Left lobe of liver (tissue), 2 donors: ENCODE measurements around the gene PRICKLE1. TPM values are rescaled to one million over a fixed set of nuclear protein-coding genes. Genes with fewer than 3 reads are reported as not detected.

Experiments
- ATAC-seq: fragments of 200-7000 bp; cut with Tn5 transposase; one replicate; pipeline ENCODE4 v1.9.1; 2020; ENCODE audit warnings: mild to moderate bottlenecking, moderate library complexity
- DNase-seq: peaks from one replicate; pipeline ENCODE4 v3.0.0-alpha.2; 2020; ENCODE audit warnings: low spot score
- total RNA-seq: library from RNA; stranded (reverse); gene quantifications from one replicate; pipeline ENCODE4 v1.2.1, GENCODE V29; 2021
- donor health status: DM: no; HTN: no; CAD: no; lungs with moderate emphysema.
- donor health status: DM: no; HTN: yes; CAD: no.

PRICKLE1 gene
- total RNA-seq, 1 donor from 2014 or later: 1.9 TPM

DNA sequence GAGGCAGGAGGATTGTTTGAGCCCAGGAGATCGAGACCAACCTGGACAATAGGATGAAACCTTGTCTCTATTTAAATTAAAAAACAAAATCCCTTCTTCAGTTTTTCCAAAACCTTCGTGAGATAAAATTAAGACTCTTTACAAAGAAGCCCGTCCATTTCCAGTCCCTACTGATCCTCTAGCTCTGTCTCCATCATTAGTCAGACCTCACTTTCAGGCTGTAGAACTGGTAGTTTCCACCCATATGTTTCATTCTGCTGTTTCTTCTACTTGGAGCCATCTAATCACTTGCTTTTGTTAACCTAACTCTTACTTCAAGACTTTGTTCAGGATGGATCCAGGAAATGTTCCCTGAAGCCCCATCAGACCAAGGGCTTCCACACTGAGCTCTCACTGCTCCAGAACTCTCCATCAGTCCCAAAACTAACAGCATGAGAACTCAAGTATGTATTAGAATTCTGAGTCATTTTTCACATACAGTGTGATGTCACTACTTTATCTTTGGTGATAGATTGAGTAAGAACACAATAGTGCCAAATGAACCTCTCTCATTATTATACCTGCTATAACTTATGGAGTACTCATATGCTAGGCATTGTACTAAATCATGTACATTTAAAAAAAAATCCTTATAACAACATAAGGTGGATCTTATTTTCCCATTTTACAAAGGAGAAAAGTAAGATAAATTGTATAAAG, 90.8 kb downstream of the PRICKLE1 start:
- DNase-seq: no peak
- ATAC-seq: no peak

GRCh38 chr12:42496886-42497285, 92.7 kb downstream of the PRICKLE1 start:
- DNase-seq (no peak), ATAC-seq (no peak)

DNA sequence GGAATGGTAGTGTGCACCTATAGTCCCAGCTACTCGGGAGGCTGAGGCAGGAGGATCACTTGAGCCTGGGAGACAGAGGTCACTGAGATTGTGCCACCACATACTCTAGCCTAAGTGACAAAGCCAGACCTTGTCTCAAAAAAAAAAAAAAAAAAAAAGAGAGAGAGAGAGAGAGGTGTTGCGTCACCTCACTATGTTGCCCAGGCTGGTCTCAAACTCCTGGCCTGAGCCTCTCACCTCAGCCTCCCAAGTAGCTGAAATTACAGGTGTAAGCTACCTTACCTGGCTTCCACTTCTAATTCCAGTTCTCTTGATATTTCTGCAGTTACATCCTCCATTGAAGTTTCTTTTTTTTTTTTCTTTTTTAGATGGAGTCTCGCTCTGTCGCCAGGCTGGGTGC, 94.3 kb downstream of the PRICKLE1 start:
- no peak for ATAC-seq
- no peak for DNase-seq

DNA sequence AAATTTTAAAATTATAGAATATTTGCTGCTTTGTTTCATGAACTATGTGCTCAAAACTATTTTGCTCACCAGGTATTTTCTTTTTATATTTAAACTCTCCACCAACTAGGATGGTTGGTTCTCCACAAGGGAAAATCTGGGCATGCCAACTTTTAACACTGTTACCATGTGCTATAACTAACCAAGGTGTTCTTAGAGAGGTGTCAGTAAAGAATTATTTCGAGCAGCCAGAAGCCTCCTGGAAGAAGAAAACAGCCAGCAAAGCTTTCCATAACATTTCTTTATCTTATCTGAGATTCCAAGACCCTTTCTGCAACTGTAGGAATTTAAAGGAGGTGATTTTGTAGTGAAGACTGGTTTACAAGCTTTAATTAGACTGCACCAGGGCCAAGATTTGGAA, 97.3 kb downstream of the PRICKLE1 start:
- DNase-seq: no peak
- no peak for ATAC-seq

- DNase-seq (no peak), ATAC-seq (no peak)
Observed at GRCh38 chr12:42490261-42490842, 99.2 kb downstream of the PRICKLE1 start.

- DNase-seq: no peak
- no peak for ATAC-seq
Observed at GRCh38 chr12:42486407-42486806, 103.1 kb downstream of the PRICKLE1 start.

DNA sequence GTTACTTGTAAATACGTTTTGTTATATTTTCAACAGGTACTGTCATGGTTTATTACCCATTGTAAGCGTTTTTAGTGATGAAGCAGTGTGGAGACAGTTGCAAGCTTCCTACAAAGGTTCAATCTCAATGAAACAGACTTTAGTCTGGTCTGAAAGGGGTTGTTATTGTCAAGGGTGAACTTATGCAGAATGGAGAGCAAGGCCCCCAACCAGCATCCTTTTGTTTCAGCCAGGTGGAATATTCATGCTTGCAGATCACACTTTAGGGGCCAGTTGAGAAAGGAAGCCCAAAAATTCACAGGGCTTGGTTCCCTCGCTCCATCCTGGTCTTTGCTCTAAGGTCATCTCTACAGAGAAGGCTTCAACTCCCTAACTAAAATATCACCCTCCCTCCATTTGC, 103.7 kb downstream of the PRICKLE1 start:
- DNase-seq: no peak
- no peak for ATAC-seq

GRCh38 chr12:42484996-42485395, 104.5 kb downstream of the PRICKLE1 start:
- ATAC-seq (no peak), DNase-seq (no peak)

DNA sequence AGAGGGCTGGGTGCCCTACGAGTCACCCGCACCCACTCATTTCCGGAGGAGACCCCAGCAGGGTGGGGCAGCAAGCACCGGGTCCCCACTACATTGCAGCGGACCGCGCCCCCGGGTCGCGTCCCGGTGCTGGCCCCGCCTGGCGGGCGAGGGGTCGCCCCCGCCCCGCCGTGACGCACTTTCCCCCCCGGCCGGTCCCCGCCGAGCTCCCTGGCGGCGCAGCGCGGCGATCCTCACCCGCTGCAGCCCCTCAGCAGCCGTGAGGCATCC, 106.1 kb downstream of the PRICKLE1 start:
- no peak for DNase-seq
- ATAC-seq: peak; percentile 37

GRCh38 chr12:42482748-42483520, 106.6 kb downstream of the PRICKLE1 start:
- peak; percentile 66 for DNase-seq
- ATAC-seq: peak; percentile 87

DNA sequence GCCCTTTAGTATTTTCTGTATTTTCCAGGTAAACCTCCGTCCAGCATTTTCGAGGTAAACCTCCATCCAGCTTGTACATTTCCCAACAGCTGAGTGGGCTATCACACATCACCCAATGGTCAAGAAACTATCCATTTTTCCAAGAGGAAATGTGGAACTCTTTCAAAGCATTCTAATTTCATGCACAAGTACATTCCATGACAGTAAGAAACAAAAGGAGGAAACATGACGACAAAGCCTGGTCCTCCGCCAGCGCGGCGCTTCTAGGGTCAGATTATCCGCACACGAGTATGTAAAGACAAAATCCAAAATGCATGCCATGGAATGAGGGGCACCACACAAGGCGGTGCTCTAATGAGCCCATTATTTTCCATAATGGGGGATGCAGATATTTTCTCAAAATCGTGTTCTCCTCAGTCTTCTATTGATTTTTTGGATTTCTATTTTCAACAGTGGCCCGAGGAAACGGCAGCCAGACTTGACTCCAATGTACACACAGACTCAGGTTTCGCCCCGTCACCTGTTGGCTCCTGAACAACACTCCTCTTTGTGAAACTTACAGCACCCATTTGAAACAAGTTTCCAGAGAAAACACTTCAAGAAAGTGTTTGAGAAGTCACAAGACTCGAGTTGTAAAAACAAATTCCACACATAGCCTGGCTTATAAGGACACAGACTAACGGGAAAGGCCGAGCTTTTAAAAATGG, 107.4 kb downstream of the PRICKLE1 start:
- DNase-seq: peak; percentile 52
- peak; percentile 2 for ATAC-seq

DNA sequence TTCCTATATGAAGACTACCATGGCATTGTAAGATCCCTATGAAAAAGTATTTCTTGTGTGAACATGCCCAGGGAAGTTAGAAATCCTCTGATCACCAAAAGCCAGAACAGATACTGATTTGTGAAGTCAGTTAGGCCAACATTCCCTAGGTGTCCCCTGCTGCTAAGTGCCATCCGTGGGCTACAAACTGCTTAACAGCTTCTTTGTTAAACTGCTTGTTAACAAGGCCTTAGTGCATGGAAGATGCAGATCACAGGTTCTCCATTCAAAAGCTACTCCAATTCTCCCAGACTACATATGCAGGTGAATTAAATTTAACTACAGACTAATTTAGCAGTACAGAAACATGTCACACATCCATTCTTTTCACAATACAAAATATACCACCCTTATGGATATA, 108.2 kb downstream of the PRICKLE1 start:
- no peak for DNase-seq
- ATAC-seq: no peak

DNA sequence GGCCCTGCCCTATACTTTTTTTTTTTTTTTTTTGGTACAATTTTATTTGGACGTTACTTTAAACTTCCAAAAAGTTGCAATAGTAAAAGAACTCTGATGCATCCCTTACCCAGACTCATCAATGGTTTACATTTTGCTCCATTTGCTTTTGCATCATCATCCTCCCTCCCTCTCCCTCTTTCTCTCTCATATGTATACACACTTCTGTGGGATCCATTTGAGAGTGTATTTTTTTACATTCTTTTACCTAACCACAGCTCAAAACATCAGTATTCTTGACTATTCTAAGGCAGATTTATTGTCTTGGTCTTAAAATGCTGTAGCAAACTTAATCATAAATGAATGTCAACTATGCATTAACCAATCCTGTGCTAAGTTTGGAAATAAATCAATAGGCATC, 111.6 kb downstream of the PRICKLE1 start:
- DNase-seq (no peak), ATAC-seq (no peak)

DNA sequence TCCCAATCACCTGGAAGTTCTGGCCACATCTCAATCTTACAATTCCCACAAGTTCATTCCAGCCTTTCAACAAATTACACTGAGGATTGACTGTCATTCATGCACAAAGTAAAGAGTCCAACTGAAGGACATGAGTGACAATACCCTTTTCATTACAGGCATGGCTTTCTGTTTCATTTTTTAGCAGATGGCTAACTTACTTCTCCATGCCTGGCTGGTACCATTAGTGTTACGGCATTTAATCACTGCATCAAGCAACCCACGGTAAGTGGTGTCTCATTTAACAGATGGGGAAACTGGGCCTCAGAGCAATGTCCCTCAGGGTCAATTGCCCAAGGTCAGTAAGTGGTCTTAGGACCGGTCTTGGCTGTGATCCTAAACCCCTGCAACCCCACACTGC, 114.4 kb downstream of the PRICKLE1 start:
- DNase-seq (no peak), ATAC-seq (no peak)

GRCh38 chr12:42474391-42474790, 115.2 kb downstream of the PRICKLE1 start:
- ATAC-seq (no peak), DNase-seq (no peak)

DNA sequence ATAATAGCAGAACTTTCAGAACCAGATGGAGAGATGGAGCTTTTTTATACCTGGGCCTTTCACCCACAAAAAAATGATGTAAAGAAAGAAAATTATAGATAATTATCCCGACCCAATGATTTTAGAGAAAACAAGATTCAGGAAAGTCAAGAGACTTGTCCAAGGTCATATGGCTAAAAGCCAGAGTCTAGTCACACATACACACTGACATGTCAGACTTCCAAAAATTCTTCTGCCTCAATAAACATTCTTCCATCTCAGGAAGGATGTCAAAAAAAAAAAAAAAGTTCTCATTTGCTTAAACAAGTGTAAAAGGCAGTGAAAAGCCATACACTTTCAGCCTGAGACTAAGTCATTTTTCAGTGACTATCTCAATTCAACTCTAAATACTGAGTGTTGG, 116.0 kb downstream of the PRICKLE1 start:
- ATAC-seq (no peak), DNase-seq (no peak)

- DNase-seq: no peak
- ATAC-seq: no peak
Observed at GRCh38 chr12:42473130-42473529, 116.4 kb downstream of the PRICKLE1 start.

- ATAC-seq (no peak), DNase-seq (no peak)
Observed at GRCh38 chr12:42472376-42472775, 117.2 kb downstream of the PRICKLE1 start.

- DNase-seq (no peak), ATAC-seq (peak; percentile 24)
Observed at GRCh38 chr12:42469355-42470175, 120.0 kb downstream of the PRICKLE1 start.

- DNase-seq: no peak
- ATAC-seq: no peak
Observed at GRCh38 chr12:42468921-42469320, 120.6 kb downstream of the PRICKLE1 start.

DNA sequence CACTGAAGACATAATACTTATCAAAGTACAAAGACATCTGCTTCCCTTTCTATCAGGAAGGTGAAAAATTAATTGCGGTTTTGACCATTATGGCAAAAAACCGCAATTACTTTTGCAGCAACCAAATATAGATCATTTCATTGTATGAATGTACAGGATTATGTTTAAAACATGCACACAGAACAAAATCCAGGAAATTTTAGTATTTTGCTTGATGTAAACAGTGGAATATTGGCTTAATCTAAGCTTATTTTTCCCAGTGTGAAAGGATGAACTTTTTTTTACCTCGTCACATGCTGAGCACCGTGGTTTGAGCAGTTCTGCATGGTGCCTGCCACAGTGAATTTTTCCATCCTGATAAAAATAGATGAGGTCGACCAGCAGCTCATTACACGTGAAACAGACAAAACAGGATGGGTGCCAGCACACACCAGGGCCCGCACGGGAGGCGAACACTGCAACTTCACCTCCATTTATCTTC, 121.2 kb downstream of the PRICKLE1 start:
- no peak for DNase-seq

More for the DNA sequence above, 121.2 kb downstream of the PRICKLE1 start:
- no peak for ATAC-seq
